ENCODE data around the gene TGFBR2. TPM values are rescaled to one million over a fixed set of nuclear protein-coding genes. Genes with fewer than 3 reads are reported as not detected.

TGFBR2 gene
- total and polyA plus RNA-seq, 10 of the 15 experiments (the other 5 are each of a cell fraction or from before 2014, with no cell fraction given) = 0.02 to 0.98 (median 0.18) TPM; not detected in 1

DNA sequence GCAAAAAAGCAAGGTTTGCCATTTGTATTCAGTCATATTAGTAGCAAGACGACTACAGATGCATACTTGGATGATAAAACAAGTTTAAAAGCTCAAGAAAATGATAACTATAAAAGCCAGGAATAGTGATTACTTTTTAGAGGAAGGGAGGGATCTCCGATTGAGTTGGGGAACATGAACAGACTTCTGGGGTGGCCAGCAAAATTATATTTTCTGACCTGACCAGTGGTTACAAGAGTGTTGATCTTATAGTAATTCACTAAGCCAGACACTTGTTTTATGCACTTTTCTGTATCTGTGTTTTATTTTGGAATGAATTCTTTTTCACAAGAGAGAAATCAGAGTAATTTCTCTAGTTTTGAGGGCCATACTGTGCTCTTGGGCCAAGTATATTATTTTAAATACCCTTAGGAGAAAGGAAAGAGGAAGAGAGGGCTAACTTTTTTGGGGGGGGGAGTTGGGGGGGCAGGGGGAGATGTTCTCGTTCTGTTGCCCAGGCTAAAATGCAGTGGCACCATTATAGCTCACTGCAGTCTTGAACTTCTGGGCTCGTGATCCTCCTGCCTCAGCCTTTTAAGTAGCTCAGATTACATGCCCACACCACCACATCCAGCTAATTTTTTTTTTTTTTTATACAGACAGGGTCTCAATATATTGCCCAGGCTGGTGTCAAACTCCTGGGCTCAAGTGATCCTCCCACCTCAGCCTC is 57.3 kb downstream of the TGFBR2 start:
- intact Hi-C loops (cut with micrococcal nuclease; ENCODE audit: unreplicated experiment) = no loop called here

More for the DNA sequence above, 57.3 kb downstream of the TGFBR2 start:
- ChIA-PET RAD21 (ENCODE audit: unreplicated experiment) (no interaction called here), POLR2A (no interaction called here), CTCF (no interaction called here), SMC1A (ENCODE audit: uncharacterized antibody, unreplicated experiment) (interaction anchor here (1.0 kb wide), 1 partner anchor 13 kb away, joined by 3 read pairs; no protein-coding TSS in a partner anchor)
- ATAC-seq (no peak), DNase-seq (ENCODE audit: low read depth, low spot score) (no peak), FAIRE-seq (no peak)
- in situ Hi-C loops (cut with MboI) = no loop called here
- Histone ChIP-seq H3K4me2 (ENCODE audit: control insufficient read depth, insufficient read depth) (no peak overlapping the region), H3K27me3 (replicated peaks in 1 of 2; ENCODE audit: control insufficient read depth in 2 of 2, insufficient read depth in 2 of 2, low read length in 1 of 2) (no peaks in the 10 kb centered on the region), H3K9ac (ENCODE audit: control insufficient read depth, insufficient read depth, low read length) (no peak overlapping the region), H4K20me1 (ENCODE audit: control insufficient read depth, insufficient read depth) (no peaks in the 10 kb centered on the region), H3K4me1 (ENCODE audit: control insufficient read depth, insufficient read depth, low read length) (peaks cover 9% of the 10 kb centered on the region), H3K27ac (ENCODE audit: control insufficient read depth, insufficient read depth) (no peak overlapping the region), H3K36me3 (ENCODE audit: control insufficient read depth in 2 of 2, insufficient read depth in 2 of 2, low read length in 1 of 2) (no peaks in the 10 kb centered on the region), H2AFZ (ENCODE audit: control insufficient read depth, low read depth, low read length) (no peak overlapping the region), H3K79me2 (ENCODE audit: control insufficient read depth, insufficient read depth, low read length) (no peaks in the 10 kb centered on the region), H3K9me3 (replicated peaks; ENCODE audit: control insufficient read depth, insufficient read depth, low read length) (no peaks in the 10 kb centered on the region), H3K4me3 (no peak overlapping the region)
- TF ChIP-seq SP1 (IDR thresholded peaks at IDR 0.05; ENCODE audit: low read depth, low read length) = no peak
- no peak for TF ChIP-seq TCF12 (IDR thresholded peaks at IDR 0.05; ENCODE audit: low read depth, low read length)
- TF ChIP-seq SREBF1 (IDR thresholded peaks at IDR 0.05; ENCODE audit: low read length) = no peak
- TF ChIP-seq MEF2B (IDR thresholded peaks at IDR 0.05; ENCODE audit: partially characterized antibody, poor library complexity, severe bottlenecking) = no peak
- no peak for TF ChIP-seq MTA2 (IDR thresholded peaks at IDR 0.05; ENCODE audit: low read depth)
- TF ChIP-seq HCFC1 (IDR thresholded peaks at IDR 0.05; ENCODE audit: low read length) = no peak
- no peak for TF ChIP-seq SRF (IDR thresholded peaks at IDR 0.05; ENCODE audit: low read depth in 2 of 2, low read length in 2 of 2)
- no peak for TF ChIP-seq ETV6 (conservative IDR thresholded peaks at IDR 0.05 in 1 of 2, IDR thresholded peaks at IDR 0.05 in 1 of 2; ENCODE audit: borderline replicate concordance in 1 of 2, low read depth in 1 of 2)
- TF ChIP-seq EZH2 (IDR thresholded peaks at IDR 0.05; ENCODE audit: borderline replicate concordance, control insufficient read depth, low read depth, low read length) = no peak
- no peak for TF ChIP-seq TARDBP (IDR thresholded peaks at IDR 0.05; ENCODE audit: borderline replicate concordance)
- no peak for TF ChIP-seq RB1 (IDR thresholded peaks at IDR 0.05; ENCODE audit: borderline replicate concordance)
- no peak for TF ChIP-seq TAF1 (IDR thresholded peaks at IDR 0.05; ENCODE audit: borderline replicate concordance, low read depth, low read length)
- no peak for TF ChIP-seq ZNF217 (IDR thresholded peaks at IDR 0.05)
- no peak for TF ChIP-seq STAT3 (IDR thresholded peaks at IDR 0.05; ENCODE audit: low read depth, low read length)
- TF ChIP-seq, protein P1, sequence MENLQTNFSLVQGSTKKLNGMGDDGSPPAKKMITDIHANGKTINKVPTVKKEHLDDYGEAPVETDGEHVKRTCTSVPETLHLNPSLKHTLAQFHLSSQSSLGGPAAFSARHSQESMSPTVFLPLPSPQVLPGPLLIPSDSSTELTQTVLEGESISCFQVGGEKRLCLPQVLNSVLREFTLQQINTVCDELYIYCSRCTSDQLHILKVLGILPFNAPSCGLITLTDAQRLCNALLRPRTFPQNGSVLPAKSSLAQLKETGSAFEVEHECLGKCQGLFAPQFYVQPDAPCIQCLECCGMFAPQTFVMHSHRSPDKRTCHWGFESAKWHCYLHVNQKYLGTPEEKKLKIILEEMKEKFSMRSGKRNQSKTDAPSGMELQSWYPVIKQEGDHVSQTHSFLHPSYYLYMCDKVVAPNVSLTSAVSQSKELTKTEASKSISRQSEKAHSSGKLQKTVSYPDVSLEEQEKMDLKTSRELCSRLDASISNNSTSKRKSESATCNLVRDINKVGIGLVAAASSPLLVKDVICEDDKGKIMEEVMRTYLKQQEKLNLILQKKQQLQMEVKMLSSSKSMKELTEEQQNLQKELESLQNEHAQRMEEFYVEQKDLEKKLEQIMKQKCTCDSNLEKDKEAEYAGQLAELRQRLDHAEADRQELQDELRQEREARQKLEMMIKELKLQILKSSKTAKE (IDR thresholded peaks at IDR 0.05; ENCODE audit: low read depth, poor library complexity, severe bottlenecking) = no peak
- no peak for TF ChIP-seq JUND (IDR thresholded peaks at IDR 0.05; ENCODE audit: low read depth, low read length)
- TF ChIP-seq FOXK2 (IDR thresholded peaks at IDR 0.05) = no peak
- no TSS peak for BruUV-seq (replicated peaks)
- WGBS (ENCODE audit: insufficient coverage, insufficient replicate concordance, low lambda C conversion rate, missing lambda C conversion rate) = 31% methylated on average over 4 of the region's 4 CpGs
